ENCODE results near the gene RELA.
"Not testable (repeated sequence)": the region's sequence is repeated elsewhere in the genome, so short reads cannot be mapped to it uniquely, and the experiment has no call there.

Gene RELA

DNA sequence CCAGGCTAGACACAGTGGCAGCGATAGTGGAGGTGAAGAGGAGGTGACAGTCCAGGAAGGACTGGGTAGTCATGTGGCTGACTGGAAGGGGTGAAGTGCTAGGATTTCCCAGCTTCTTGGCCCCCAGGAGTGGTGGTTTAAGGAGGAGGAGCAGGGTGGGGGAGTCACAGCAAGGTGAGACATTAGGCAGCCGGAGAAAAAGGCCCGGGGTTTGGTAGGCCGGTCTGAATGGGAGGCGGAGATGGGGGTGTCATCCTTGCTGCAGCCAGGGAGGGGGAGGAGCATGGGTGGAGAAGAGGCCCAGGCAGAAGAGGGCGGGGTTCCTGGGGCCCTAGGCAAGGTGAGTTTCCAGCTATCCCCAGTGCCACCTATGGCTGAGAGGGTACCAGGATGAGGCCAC lies 18.7 kb downstream of the RELA start:
- TF ChIP-seq, protein P1, sequence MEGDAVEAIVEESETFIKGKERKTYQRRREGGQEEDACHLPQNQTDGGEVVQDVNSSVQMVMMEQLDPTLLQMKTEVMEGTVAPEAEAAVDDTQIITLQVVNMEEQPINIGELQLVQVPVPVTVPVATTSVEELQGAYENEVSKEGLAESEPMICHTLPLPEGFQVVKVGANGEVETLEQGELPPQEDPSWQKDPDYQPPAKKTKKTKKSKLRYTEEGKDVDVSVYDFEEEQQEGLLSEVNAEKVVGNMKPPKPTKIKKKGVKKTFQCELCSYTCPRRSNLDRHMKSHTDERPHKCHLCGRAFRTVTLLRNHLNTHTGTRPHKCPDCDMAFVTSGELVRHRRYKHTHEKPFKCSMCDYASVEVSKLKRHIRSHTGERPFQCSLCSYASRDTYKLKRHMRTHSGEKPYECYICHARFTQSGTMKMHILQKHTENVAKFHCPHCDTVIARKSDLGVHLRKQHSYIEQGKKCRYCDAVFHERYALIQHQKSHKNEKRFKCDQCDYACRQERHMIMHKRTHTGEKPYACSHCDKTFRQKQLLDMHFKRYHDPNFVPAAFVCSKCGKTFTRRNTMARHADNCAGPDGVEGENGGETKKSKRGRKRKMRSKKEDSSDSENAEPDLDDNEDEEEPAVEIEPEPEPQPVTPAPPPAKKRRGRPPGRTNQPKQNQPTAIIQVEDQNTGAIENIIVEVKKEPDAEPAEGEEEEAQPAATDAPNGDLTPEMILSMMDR (IDR thresholded peaks at IDR 0.05; ENCODE audit: extremely low read depth, missing control alignments) = no peak
- DNase-seq (ENCODE audit: low spot score) = no peak

DNA sequence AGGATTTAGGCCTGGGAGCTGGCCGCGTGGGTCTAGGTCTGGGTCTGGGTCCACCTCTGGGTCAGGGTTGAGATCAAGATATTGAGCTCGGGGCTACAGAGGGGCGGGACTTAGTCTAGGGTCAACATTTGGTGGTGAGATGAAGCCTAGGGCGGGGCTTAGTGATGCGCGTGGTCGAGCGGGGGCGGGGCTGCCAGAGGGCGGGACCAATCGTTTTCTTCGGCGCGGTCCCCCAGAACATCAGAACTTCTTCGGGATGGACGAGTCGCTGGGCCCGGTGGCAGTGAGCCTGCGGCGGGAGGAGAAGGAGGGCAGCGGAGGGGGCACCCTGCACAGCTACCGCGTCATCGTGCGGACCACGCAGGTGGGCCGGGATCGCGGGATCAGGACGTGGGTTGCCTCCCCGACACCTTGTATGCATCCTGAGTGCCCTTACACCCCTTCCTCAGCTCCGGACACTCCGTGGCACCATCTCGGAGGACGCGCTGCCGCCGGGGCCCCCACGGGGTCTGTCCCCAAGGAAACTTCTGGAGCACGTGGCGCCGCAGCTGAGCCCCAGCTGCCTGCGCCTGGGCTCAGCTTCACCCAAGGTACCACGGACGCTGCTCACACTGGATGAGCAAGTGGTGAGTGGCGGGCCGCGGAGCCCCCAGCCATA lies 20.6 kb downstream of the RELA start:
- TF ChIP-seq, protein P1 (IDR thresholded peaks at IDR 0.05; ENCODE audit: extremely low read depth, missing control alignments) = no peak
- DNase-seq (ENCODE audit: low spot score) = no peak

DNA sequence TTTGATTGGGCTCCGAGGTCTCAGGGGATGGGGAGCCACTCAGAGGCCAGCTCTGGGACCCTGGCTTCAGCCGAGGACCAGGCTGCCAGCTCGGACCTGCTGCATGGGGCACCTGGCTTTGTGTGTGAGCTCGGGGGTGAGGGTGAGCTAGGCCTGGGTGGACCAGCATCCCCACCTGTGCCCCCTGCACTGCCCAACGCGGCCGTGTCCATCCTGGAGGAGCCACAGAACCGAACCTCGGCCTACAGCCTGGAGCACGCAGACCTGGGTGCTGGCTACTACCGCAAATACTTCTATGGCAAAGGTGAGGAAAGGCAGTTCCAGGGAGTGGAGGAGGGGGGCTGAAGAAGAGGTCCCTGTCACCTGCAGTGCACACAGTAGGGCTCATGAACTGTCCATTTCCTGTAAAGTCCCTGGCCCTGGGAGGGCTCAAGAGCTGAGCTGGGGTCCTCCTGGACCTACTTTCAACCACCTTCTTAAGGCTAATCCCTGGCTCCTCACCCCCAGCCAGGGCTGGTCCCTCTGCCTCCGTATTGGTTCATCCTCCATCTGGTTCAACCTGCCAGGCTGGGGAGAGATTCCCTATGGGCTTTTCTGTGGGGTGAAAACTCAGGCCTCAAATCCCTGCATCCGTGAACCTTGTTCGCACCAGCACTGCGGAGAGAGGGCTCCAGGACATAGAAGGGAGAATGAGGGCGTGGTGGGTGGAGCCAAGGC lies 21.3 kb downstream of the RELA start:
- TF ChIP-seq, protein P1 (IDR thresholded peaks at IDR 0.05; ENCODE audit: extremely low read depth, missing control alignments) = no peak

DNA sequence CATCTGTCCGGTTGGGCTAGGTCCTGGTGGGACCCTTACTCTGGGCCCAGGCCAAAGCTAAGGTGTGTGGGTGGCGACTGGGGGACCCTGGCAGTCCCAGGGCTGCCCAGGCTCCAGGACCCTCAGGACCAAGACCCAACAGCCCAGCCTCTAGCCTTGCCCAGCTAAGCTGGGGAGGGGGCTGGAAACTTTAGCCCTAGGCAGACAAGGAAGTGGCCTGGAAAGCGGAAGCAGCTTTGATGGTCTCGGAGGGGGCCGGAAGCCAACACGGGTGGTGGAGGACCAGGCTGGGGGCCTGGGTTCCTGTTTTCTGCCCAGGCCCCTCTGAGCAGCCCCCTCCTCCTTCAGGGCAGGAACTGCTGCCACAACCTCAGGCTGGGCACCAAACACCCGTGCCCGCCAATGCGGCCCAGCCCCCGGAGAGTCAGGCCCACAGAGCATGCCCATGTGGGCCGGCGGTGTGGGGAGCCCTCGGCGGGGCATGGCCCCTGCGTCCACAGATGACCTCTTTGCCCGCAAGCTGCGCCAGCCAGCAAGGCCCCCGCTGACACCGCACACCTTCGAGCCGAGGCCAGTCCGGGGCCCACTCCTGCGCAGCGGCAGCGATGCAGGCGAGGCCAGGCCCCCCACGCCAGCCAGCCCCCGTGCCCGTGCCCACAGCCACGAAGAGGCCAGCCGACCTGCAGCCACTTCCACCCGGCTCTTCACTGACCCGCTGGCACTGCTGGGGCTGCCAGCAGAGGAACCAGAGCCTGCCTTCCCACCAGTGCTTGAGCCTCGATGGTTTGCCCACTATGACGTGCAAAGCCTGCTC lies 22.0 kb downstream of the RELA start:
- peak; percentile 61 for DNase-seq (ENCODE audit: low spot score)
- TF ChIP-seq, protein P1 (IDR thresholded peaks at IDR 0.05; ENCODE audit: extremely low read depth, missing control alignments) = no peak

More for the DNA sequence above, 21.3 kb downstream of the RELA start:
- no peak for DNase-seq (ENCODE audit: low spot score)

DNA sequence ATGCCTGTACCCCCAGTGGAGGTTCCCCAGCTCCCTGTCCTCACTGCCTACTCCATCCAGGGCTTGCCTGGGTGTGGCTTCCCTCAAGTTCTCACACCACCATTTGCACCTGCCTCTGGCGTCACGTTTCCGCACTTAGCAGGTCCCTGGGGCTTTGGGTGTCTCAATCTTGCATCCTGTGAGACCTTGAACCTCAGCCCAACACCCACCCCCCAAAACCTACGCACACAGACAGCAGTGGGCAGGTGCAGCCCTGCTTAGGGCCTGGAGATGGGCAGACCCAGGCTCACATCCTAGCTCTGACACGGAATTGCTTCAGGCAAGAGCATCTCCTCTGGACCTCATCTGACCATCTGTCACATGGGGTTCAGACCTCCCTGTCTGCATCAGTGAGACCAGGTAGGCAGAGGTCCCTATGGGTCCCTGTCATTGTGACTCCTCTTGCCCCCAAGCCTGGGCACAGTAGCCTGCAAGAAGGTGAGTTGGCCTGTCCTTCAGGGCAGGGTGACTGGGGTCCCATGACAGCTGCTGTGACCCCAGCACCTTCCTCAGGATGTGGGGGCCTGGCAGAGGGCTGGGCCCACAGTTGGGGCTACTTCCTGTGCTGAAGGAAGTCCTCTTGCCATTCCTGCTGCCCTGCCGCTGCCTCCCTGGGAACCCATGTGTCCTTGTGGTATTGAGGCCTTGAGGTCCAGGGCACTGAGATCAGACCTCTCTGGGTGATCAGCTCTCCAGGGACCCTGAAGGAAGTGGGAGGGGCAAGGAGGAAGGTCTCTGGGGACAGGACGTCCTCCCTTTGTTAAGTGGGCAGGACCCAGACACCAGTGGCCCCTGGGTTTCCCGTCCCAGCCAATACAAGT lies 22.9 kb downstream of the RELA start:
- TF ChIP-seq, protein P1 (IDR thresholded peaks at IDR 0.05; ENCODE audit: extremely low read depth, missing control alignments) = no peak
- peak; percentile 83 for DNase-seq (ENCODE audit: low spot score)

DNA sequence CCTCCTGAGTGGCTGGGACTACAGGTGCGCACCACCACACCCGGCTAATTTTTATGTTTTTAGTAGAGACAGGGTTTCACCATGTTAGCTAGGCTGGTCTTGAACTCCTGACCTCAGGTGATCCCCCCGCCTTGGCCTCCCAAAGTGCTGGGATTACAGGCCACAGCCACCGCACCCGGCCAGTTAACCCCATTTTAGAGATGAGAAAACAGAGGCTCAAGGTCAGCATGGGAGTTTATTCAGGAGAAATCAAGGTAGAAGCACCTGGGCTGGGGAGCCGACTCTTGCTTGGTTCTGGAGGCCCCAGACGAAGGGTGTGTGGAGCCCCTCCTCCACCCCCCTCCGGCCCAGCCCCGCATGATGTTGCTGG lies 23.5 kb downstream of the RELA start:
- not testable (repeated sequence) for DNase-seq (ENCODE audit: low spot score)

DNA sequence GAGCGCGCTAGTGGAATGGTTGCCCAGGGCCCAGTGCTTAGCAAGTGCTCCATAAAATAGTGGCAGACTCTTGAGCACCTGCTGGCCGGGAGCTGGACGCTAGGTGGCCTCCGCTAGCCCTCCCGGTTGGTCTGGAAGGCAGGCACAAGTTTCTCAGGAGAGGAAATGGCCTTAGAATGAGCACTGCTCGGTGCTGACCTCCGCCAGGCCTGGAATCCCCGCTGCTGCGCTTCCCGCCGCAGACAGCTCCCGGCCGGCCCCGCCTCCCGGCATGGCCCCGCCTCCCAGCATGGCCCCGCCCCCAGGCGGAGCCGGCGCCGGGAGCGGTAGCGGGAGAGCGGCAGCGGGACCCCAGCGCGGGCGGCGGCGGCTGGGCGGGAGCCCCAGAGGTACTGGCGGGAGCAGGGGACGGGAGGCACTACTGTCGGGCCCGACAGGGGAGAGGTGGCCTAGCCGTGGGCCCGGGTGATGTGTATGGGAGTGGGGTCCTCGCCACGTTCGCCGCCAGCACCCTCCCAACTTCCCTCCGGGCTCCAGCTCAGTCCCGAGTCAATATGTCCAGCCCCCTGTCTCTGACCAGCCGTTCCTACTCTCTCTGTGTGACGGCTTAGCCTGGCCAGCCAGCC lies 24.8 kb downstream of the RELA start, which contains the start of gene SIPA1:
Gene SIPA1, plus strand, starts transcription at position 308 of the 626 bp plus-strand sequence. CDS start 2,821 bp downstream, outside the sequence.
- TF ChIP-seq, protein P1 (IDR thresholded peaks at IDR 0.05; ENCODE audit: extremely low read depth, missing control alignments) = no peak
- DNase-seq (ENCODE audit: low spot score) = peak; percentile 94
